Astrocyte (in vitro differentiated cells and primary cell): ENCODE results near the gene CPLX3.

Source experiments
- CTCF ChIP-seq: IDR thresholded peaks from 2 replicates; pipeline ENCODE4 v1.5.1; 2011; ENCODE audit warnings: low read depth, mild to moderate bottlenecking, inconsistent platforms, low read length, moderate library complexity; ENCODE audit not compliant: insufficient read depth
- EZH2 ChIP-seq: IDR thresholded peaks from 2 replicates; pipeline ENCODE4 v1.6.1; 2012; ENCODE audit warnings: mild to moderate bottlenecking, low read length, inconsistent platforms; ENCODE audit not compliant: insufficient read depth

- TF ChIP-seq CTCF (peak; percentile 71), EZH2 (no peak)
Observed at GRCh38 chr15:74835312-74835823, 8.9 kb downstream of the CPLX3 start.
